MM.1S (cell line): ENCODE results near the gene TNIK.

Experiments
- DNase-seq: peaks from one replicate; pipeline ENCODE4 v3.0.0-alpha.2; 2015
- H2AFZ ChIP-seq: fragments of 300-600 bp; sonication (generic); 2 replicates; pipeline ENCODE4 v1.6.0; 2016; ENCODE audit warnings: antibody characterized with exemption, low read length
- H3F3A ChIP-seq: fragments of 300-600 bp; sonication (generic); 2 replicates; pipeline ENCODE4 v1.6.1; 2016; ENCODE audit warnings: mild to moderate bottlenecking, antibody characterized with exemption, low read length, moderate library complexity, mixed read lengths; ENCODE audit not compliant: insufficient read depth
- H3K27ac ChIP-seq: fragments of 300-600 bp; sonication (generic); 2 replicates; pipeline ENCODE4 v1.5.1; 2016; ENCODE audit warnings: mild to moderate bottlenecking, low read length
- H3K27me3 ChIP-seq: fragments of 300-600 bp; sonication (generic); replicated peaks from 2 replicates; pipeline ENCODE4 v1.6.0; 2016; ENCODE audit warnings: low read length; ENCODE audit not compliant: insufficient read depth
- H3K36me3 ChIP-seq: fragments of 300-600 bp; sonication (generic); replicated peaks from 2 replicates; pipeline ENCODE4 v1.6.1; 2016; ENCODE audit warnings: mild to moderate bottlenecking, low read length, mixed read lengths; ENCODE audit not compliant: insufficient read depth
- H3K4me1 ChIP-seq: fragments of 300-600 bp; sonication (generic); 2 replicates; pipeline ENCODE4 v1.6.1; 2016; ENCODE audit warnings: low read length, mixed read lengths
- H3K4me2 ChIP-seq: fragments of 300-600 bp; sonication (generic); 2 replicates; pipeline ENCODE4 v1.6.0; 2016; ENCODE audit warnings: low read depth, low read length
- H3K4me3 ChIP-seq: fragments of 300-600 bp; sonication (generic); 2 replicates; pipeline ENCODE4 v1.5.1; 2016; ENCODE audit warnings: low read length, mixed read lengths
- H3K79me2 ChIP-seq: fragments of 300-600 bp; sonication (generic); 2 replicates; pipeline ENCODE4 v1.6.1; 2016; ENCODE audit warnings: mixed run types, low read length, mixed read lengths
- H3K9ac ChIP-seq: fragments of 300-600 bp; sonication (generic); 2 replicates; pipeline ENCODE4 v1.6.1; 2016; ENCODE audit warnings: low read length, mixed read lengths
- H3K9me2 ChIP-seq: fragments of 300-600 bp; sonication (generic); replicated peaks from 2 replicates; pipeline ENCODE4 v1.6.1; 2016; ENCODE audit warnings: mild to moderate bottlenecking, low read length, mixed read lengths; ENCODE audit not compliant: insufficient read depth
- H3K9me3 ChIP-seq: fragments of 300-600 bp; sonication (generic); replicated peaks from 2 replicates; pipeline ENCODE4 v1.6.1; 2016; ENCODE audit warnings: mild to moderate bottlenecking, low read length, mixed read lengths; ENCODE audit not compliant: insufficient read depth
- H4K20me1 ChIP-seq: fragments of 300-600 bp; sonication (generic); 2 replicates; pipeline ENCODE4 v1.6.1; 2016; ENCODE audit warnings: mild to moderate bottlenecking, low read length, moderate library complexity, mixed read lengths; ENCODE audit not compliant: insufficient read depth
- CTCF ChIP-seq: fragments of 300-600 bp; sonication (generic); IDR thresholded peaks from 2 replicates; pipeline ENCODE4 v1.5.1; 2016; ENCODE audit warnings: antibody characterized with exemption, low read length, mixed read lengths
- EZH2 ChIP-seq: fragments of 300-600 bp; sonication (generic); optimal IDR thresholded peaks from 2 replicates; pipeline ENCODE3; 2017; ENCODE audit warnings: low read depth, mild to moderate bottlenecking, antibody characterized with exemption, low read length, mixed read lengths
- EZH2phosphoT487 ChIP-seq: fragments of 300-600 bp; sonication (generic); IDR thresholded peaks from 2 replicates; pipeline ENCODE4 v1.6.1; 2018; ENCODE audit warnings: antibody characterized with exemption, low read length

TNIK gene

GRCh38 chr3:171366043-171366442 lies 94.2 kb downstream of the TNIK start:
- no peaks in the 10 kb centered on the region for H3K27me3 ChIP-seq
- H2AFZ ChIP-seq = no peak overlapping the region
- no peak overlapping the region for H3K4me2 ChIP-seq
- H3K9ac ChIP-seq = no peak overlapping the region
- H3K9me2 ChIP-seq = 0 out of 2 replicates have a peak, but pooled peaks cover 4% of the 10 kb centered on the region
- no peaks in the 10 kb centered on the region for H3K36me3 ChIP-seq
- no peaks in the 10 kb centered on the region for H3F3A ChIP-seq
- H3K4me1 ChIP-seq = peaks cover under 1% of the 10 kb centered on the region; the same call in 1 of the 2 replicates
- no peak overlapping the region for H3K4me3 ChIP-seq
- TF ChIP-seq EZH2phosphoT487 (no peak), CTCF (no peak), EZH2 (no peak)
- H3K79me2 ChIP-seq = no peaks in the 10 kb centered on the region
- H4K20me1 ChIP-seq = no peaks in the 10 kb centered on the region
- DNase-seq = no peak
- H3K9me3 ChIP-seq = no peaks in the 10 kb centered on the region
- no peak overlapping the region for H3K27ac ChIP-seq

GRCh38 chr3:171365489-171365888 lies 94.7 kb downstream of the TNIK start:
- no peaks in the 10 kb centered on the region for H3K27me3 ChIP-seq
- no peak for DNase-seq
- no peaks in the 10 kb centered on the region for H3K4me1 ChIP-seq
- no peaks in the 10 kb centered on the region for H4K20me1 ChIP-seq
- no peak overlapping the region for H3K27ac ChIP-seq
- TF ChIP-seq EZH2 = no peak
- no peak for TF ChIP-seq CTCF
- no peak for TF ChIP-seq EZH2phosphoT487
- no peak overlapping the region for H3K9ac ChIP-seq
- no peak overlapping the region for H3K4me2 ChIP-seq
- no peaks in the 10 kb centered on the region for H3F3A ChIP-seq
- H3K9me3 ChIP-seq = no peaks in the 10 kb centered on the region
- H3K79me2 ChIP-seq = no peaks in the 10 kb centered on the region
- H2AFZ ChIP-seq = no peak overlapping the region
- H3K36me3 ChIP-seq = no peaks in the 10 kb centered on the region
- 0 out of 2 replicates have a peak, but pooled peaks cover 4% of the 10 kb centered on the region for H3K9me2 ChIP-seq
- no peak overlapping the region for H3K4me3 ChIP-seq

- H4K20me1 ChIP-seq = no peaks in the 10 kb centered on the region
- H3K27ac ChIP-seq = no peak overlapping the region
- H3F3A ChIP-seq = no peaks in the 10 kb centered on the region
- no peaks in the 10 kb centered on the region for H3K27me3 ChIP-seq
- no peaks in the 10 kb centered on the region for H3K36me3 ChIP-seq
- no peaks in the 10 kb centered on the region for H3K9me3 ChIP-seq
- TF ChIP-seq EZH2phosphoT487 (no peak), CTCF (no peak)
- H3K79me2 ChIP-seq = no peaks in the 10 kb centered on the region
- H3K4me1 ChIP-seq = no peaks in the 10 kb centered on the region
- no peak overlapping the region for H3K9ac ChIP-seq
- no peak overlapping the region for H2AFZ ChIP-seq
- H3K9me2 ChIP-seq = 0 out of 2 replicates have a peak, but pooled peaks cover 4% of the 10 kb centered on the region
- H3K4me2 ChIP-seq = no peak overlapping the region
- DNase-seq = no peak
- no peak overlapping the region for H3K4me3 ChIP-seq
These were observed 95.7 kb downstream of the TNIK start for GRCh38 chr3:171364500-171364899.
